K562 (cell line): ENCODE results near the gene GALNS. TPM values are rescaled to one million over a fixed set of nuclear protein-coding genes. Genes with fewer than 3 reads are reported as not detected.

Experiments
- CTCF ChIP-seq, 3 experiments: IDR thresholded peaks in 2 of 3; conservative IDR thresholded peaks in 1 of 3; 2 replicates each; pipeline ENCODE4 v1.5.1; 2011 to 2012; ENCODE audit warnings: low read length in 3 of 3, mild to moderate bottlenecking in 3 of 3, control low read depth in 2 of 3, improper control_type of control experiment in 1 of 3, inconsistent platforms in 1 of 3, low read depth in 1 of 3, mixed read lengths in 1 of 3, moderate library complexity in 1 of 3; ENCODE audit not compliant: insufficient read depth in 2 of 3
- ETS2 ChIP-seq: IDR thresholded peaks from 2 replicates; pipeline ENCODE4 v1.6.1; 2016; ENCODE audit warnings: borderline replicate concordance, missing genetic modification characterization, mild to moderate bottlenecking, moderate library complexity, missing compliant biosample characterization; ENCODE audit not compliant: poor library complexity, severe bottlenecking
- FOS ChIP-seq: IDR thresholded peaks from 3 replicates; pipeline ENCODE4 v1.6.1; 2011; ENCODE audit not compliant: insufficient read length; ENCODE audit errors: extremely low read depth
- JUND ChIP-seq, 2 experiments: IDR thresholded peaks; 2 replicates in 1 of 2; 3 replicates in 1 of 2; pipeline ENCODE4 v1.6.1; 2011; ENCODE audit warnings: borderline replicate concordance in 2 of 2, low read depth in 2 of 2, low read length in 2 of 2, improper control_type of control experiment in 1 of 2, missing biosample characterization in 1 of 2, missing genetic modification characterization in 1 of 2, missing genetic modification reagents in 1 of 2
- PRMT5 ChIP-seq: sonication (generic); formaldehyde crosslinking; IDR thresholded peaks from 2 replicates; pipeline ENCODE4 v1.5.0; 2020; ENCODE audit warnings: missing genetic modification reagents
- TCF7L2 ChIP-seq: fragments of 150-350 bp; IDR thresholded peaks from 2 replicates; pipeline ENCODE4 v1.6.1; 2016; ENCODE audit warnings: low read depth, mild to moderate bottlenecking, low read length, moderate library complexity
- ZMIZ1 ChIP-seq, 2 experiments: fragments of 150-350 bp in 1 of 2; IDR thresholded peaks; 2 replicates each; pipeline ENCODE4 v1.6.1; 2012 to 2016; ENCODE audit warnings: low read depth in 2 of 2, low read length in 2 of 2, mild to moderate bottlenecking in 1 of 2, moderate library complexity in 1 of 2
- ZNF263 ChIP-seq: sonication (generic); formaldehyde crosslinking; IDR thresholded peaks from 2 replicates; pipeline ENCODE4 v1.8.0; 2022; ENCODE audit warnings: mild to moderate bottlenecking, missing genetic modification reagents, borderline replicate concordance
- ZNF707 ChIP-seq: fragments of 250-450 bp; sonication (Bioruptor Pico); conservative IDR thresholded peaks from 2 replicates; pipeline ENCODE4 v1.8.0; 2022; ENCODE audit warnings: inconsistent platforms, mild to moderate bottlenecking, moderate library complexity
- polyA plus RNA-seq, 8 experiments: library from polyadenylated mRNA; depleted of rRNA in 4 of 8; stranded (reverse) in 5 of 8; unstranded in 3 of 8; fragments of >200 nt; fragmentation: Nextera tagmentation in 2 of 8; fragmentation: Illumina TruSeq in 1 of 8; extraction: Ambion mirVana in 2 of 8; extraction: Trizol in 1 of 8; gene quantifications; 2 replicates each; pipeline versions ENCODE4 v1.2.1 to v1.2.3, GENCODE V29; 2011 to 2014; ENCODE audit warnings: inconsistent platforms in 1 of 8, missing spikeins in 1 of 8
- total RNA-seq, 7 experiments: library from RNA; depleted of rRNA in 6 of 7; stranded (reverse); fragments of >200 nt in 6 of 7; fragmentation: Illumina TruSeq in 2 of 7; extraction: Trizol in 2 of 7; gene quantifications; 2 replicates each; pipeline versions ENCODE4 v1.2.1 to v1.2.3, GENCODE V29; 2011 to 2021; ENCODE audit warnings: low replicate concordance in 1 of 7
- TF ChIP-seq, protein P1 (sequence below): fragments of 200-800 bp; sonication (Bioruptor generic); IDR thresholded peaks from 2 replicates; pipeline ENCODE4 v1.6.1; 2017; ENCODE audit warnings: missing genetic modification characterization, missing compliant biosample characterization

Gene GALNS
- total and polyA plus RNA-seq, 9 of the 15 experiments (the other 6 are each of a cell fraction or from before 2014, with no cell fraction given): 0.38 to 13.2 (median 4.3) TPM

- TF ChIP-seq, protein P1, sequence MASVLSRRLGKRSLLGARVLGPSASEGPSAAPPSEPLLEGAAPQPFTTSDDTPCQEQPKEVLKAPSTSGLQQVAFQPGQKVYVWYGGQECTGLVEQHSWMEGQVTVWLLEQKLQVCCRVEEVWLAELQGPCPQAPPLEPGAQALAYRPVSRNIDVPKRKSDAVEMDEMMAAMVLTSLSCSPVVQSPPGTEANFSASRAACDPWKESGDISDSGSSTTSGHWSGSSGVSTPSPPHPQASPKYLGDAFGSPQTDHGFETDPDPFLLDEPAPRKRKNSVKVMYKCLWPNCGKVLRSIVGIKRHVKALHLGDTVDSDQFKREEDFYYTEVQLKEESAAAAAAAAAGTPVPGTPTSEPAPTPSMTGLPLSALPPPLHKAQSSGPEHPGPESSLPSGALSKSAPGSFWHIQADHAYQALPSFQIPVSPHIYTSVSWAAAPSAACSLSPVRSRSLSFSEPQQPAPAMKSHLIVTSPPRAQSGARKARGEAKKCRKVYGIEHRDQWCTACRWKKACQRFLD: no peak
- TF ChIP-seq JUND (IDR thresholded peaks at IDR 0.05; ENCODE audit: borderline replicate concordance, low read depth, low read length) (peak; percentile 31; the same call in 1 of the 2 replicates), JUND (tag; IDR thresholded peaks at IDR 0.05; ENCODE audit: borderline replicate concordance, low read depth, low read length) (no peak), TCF7L2 (no peak), CTCF (IDR thresholded peaks at IDR 0.05 in 2 of 3, conservative IDR thresholded peaks at IDR 0.05 in 1 of 3; ENCODE audit: insufficient read depth in 2 of 3, low read depth in 1 of 3, low read length in 3 of 3) (peak in 2 of 3 experiments; percentile 9 to 46; a peak in 1 of 6 replicates), PRMT5 (CRISPR knock-in tag) (no peak), ZMIZ1 (IDR thresholded peaks at IDR 0.05; ENCODE audit: low read depth in 2 of 2, low read length in 2 of 2) (no peak), FOS (no peak), ETS2 (tag) (no peak), ZNF263 (peak; percentile 79), ZNF707 (CRISPR knock-in tag) (no peak)
Observed at GRCh38 chr16:88831838-88832237, 24.9 kb downstream of the GALNS start (continued).
